GM19025 (cell line): ENCODE results near the gene TMEM140.
"Not testable (repeated sequence)": the region's sequence is repeated elsewhere in the genome, so short reads cannot be mapped to it uniquely, and the experiment has no call there.

Experiments used
- ATAC-seq: cut with Tn5 transposase; IDR thresholded peaks from one replicate; pipeline ENCODE4 v1.9.1; 2021; ENCODE audit warnings: mild to moderate bottlenecking, low read depth, moderate library complexity; ENCODE audit not compliant: unreplicated experiment

The TMEM140 gene

GRCh38 chr7:135147899-135148721, at the start of gene TMEM140:
Gene TMEM140 (plus strand): TSS chr7:135148072. CDS start chr7:135164442, 16,370 bp downstream.
- ATAC-seq: peak; percentile 61

- ATAC-seq: no peak
Measured at GRCh38 chr7:135098391-135098790, 49.5 kb upstream of the TMEM140 start.

- ATAC-seq: no peak
Measured at GRCh38 chr7:135100856-135101255, 47.0 kb upstream of the TMEM140 start.

- peak; percentile 95 for ATAC-seq
Measured at GRCh38 chr7:135102372-135102771, 45.5 kb upstream of the TMEM140 start.

- ATAC-seq: no peak
Measured at GRCh38 chr7:135109562-135109961, 38.3 kb upstream of the TMEM140 start.

GRCh38 chr7:135109976-135110375, 37.9 kb upstream of the TMEM140 start:
- ATAC-seq: no peak

GRCh38 chr7:135111379-135111778, 36.5 kb upstream of the TMEM140 start:
- no peak for ATAC-seq

- no peak for ATAC-seq
Measured at GRCh38 chr7:135114622-135115021, 33.2 kb upstream of the TMEM140 start.

GRCh38 chr7:135117096-135117495, 30.8 kb upstream of the TMEM140 start:
- ATAC-seq: no peak

GRCh38 chr7:135121868-135122267, 26.0 kb upstream of the TMEM140 start:
- no peak for ATAC-seq

- not testable (repeated sequence) for ATAC-seq
Measured at GRCh38 chr7:135124631-135125030, 23.2 kb upstream of the TMEM140 start.

GRCh38 chr7:135128931-135129330, 18.9 kb upstream of the TMEM140 start:
- no peak for ATAC-seq

- ATAC-seq: no peak
Measured at GRCh38 chr7:135129579-135129978, 18.3 kb upstream of the TMEM140 start.

- ATAC-seq: no peak
Measured at GRCh38 chr7:135143885-135144668, 3.8 kb upstream of the TMEM140 start.

- no peak for ATAC-seq
Measured at GRCh38 chr7:135147341-135147898, 452 bp upstream of the TMEM140 start.

- no peak for ATAC-seq
Measured at GRCh38 chr7:135150072-135150782, 2.4 kb downstream of the TMEM140 start.

- no peak for ATAC-seq
Measured at GRCh38 chr7:135151132-135151531, 3.3 kb downstream of the TMEM140 start.

- ATAC-seq: no peak
Measured at GRCh38 chr7:135151533-135151932, 3.7 kb downstream of the TMEM140 start.

GRCh38 chr7:135152442-135152841, 4.6 kb downstream of the TMEM140 start:
- no peak for ATAC-seq

- ATAC-seq: no peak
Measured at GRCh38 chr7:135154734-135155133, 6.9 kb downstream of the TMEM140 start.

- no peak for ATAC-seq
Measured at GRCh38 chr7:135156290-135156689, 8.4 kb downstream of the TMEM140 start.
